RWPE1 (cell line): ENCODE measurements around the gene RHBDL1.

ENCODE experiments used
- CTCF ChIA-PET: fragments of 350-600 bp; sonication (Branson Sonifier 250); formaldehyde crosslinking; extraction: SDS; loops from one replicate; lab custom pipeline; 2021; lab: Yijun Ruan, JAX
- POLR2A ChIA-PET: fragments of 400-600 bp; formaldehyde crosslinking; extraction: SDS; loops from one replicate; lab custom pipeline; 2020; ENCODE audit warnings: antibody characterized with exemption; ENCODE audit not compliant: low non-redundant PET; lab: Yijun Ruan, JAX
- DNase-seq: peaks from one replicate; pipeline ENCODE4 v3.0.0; 2012; ENCODE audit warnings: low spot score
- H3K27ac ChIP-seq: fragments of 450-650 bp; 2 replicates; pipeline ENCODE4 v1.5.1; 2017
- CTCF ChIP-seq: fragments of 450-650 bp; conservative IDR thresholded peaks from 2 replicates; pipeline ENCODE4 v1.5.1; 2017; ENCODE audit warnings: low read depth, mild to moderate bottlenecking

RHBDL1 gene

GRCh38 chr16:709566-710499, 34.4 kb downstream of the RHBDL1 start:
- DNase-seq = peak; percentile 70

GRCh38 chr16:710500-711075, 35.1 kb downstream of the RHBDL1 start:
- no peak for TF ChIP-seq CTCF
- no peak for DNase-seq
- POLR2A ChIA-PET = interaction anchor here (0.6 to 0.9 kb wide), 2 partner anchors 22 to 78 kb away, joined by 3 read pairs; partner anchors contain the start of genes CHTF18 and RPUSD1
- peak overlapping the region; percentile 95 for H3K27ac ChIP-seq
- CTCF ChIA-PET = interaction anchor here (0.5 to 0.9 kb wide), 3 partner anchors 23 to 93 kb away, joined by 3 to 4 read pairs (median 3); partner anchors contain the start of gene RPUSD1

More at GRCh38 chr16:709566-710499, 34.4 kb downstream of the RHBDL1 start:
- ChIA-PET CTCF (interaction anchor here (0.6 kb wide), 1 partner anchor 393 kb away, joined by 3 read pairs; no protein-coding TSS in a partner anchor), POLR2A (interaction anchor here (0.6 to 0.9 kb wide), 2 partner anchors 78 to 1087 kb away, joined by 3 read pairs; partner anchors contain the start of genes CHTF18 and RPUSD1)
- H3K27ac ChIP-seq = peak overlapping the region; percentile 95
- TF ChIP-seq CTCF = no peak

GRCh38 chr16:711084-711483, 35.6 kb downstream of the RHBDL1 start:
- CTCF ChIA-PET = interaction anchor here (0.5 to 0.9 kb wide), 3 partner anchors 22 to 92 kb away, joined by 3 to 4 read pairs (median 3); partner anchors contain the start of gene RPUSD1
- TF ChIP-seq CTCF = no peak
- DNase-seq = no peak
- peak overlapping the region; percentile 95 for H3K27ac ChIP-seq
- POLR2A ChIA-PET = interaction anchor here (0.6 to 0.9 kb wide), 2 partner anchors 22 to 77 kb away, joined by 3 read pairs; partner anchors contain the start of genes CHTF18 and RPUSD1

- TF ChIP-seq CTCF = peak; percentile 92
- DNase-seq = peak; percentile 70
- ChIA-PET CTCF (interaction anchor here (0.6 to 1.8 kb wide), 9 partner anchors 9 to 637 kb away, joined by 3 to 11 read pairs (median 3); partner anchors contain the start of genes ANTKMT, CIAO3 and RPUSD1), POLR2A (interaction anchor here (0.6 to 0.7 kb wide), 2 partner anchors 23 to 74 kb away, joined by 3 read pairs; no protein-coding TSS in a partner anchor)
- H3K27ac ChIP-seq = peak overlapping the region; percentile 95
These were observed 36.3 kb downstream of the RHBDL1 start for GRCh38 chr16:711548-712320.

GRCh38 chr16:712740-713250, 37.3 kb downstream of the RHBDL1 start:
- peak; percentile 87 for DNase-seq
- CTCF ChIA-PET = interaction anchor here (0.8 to 1.8 kb wide), 5 partner anchors 10 to 98 kb away, joined by 3 to 11 read pairs (median 5); partner anchors contain the start of gene CIAO3
- POLR2A ChIA-PET = interaction anchor here (0.8 to 1.7 kb wide), 2 partner anchors 8 to 10 kb away, joined by 3 to 5 read pairs; partner anchors contain the start of gene ANTKMT
- H3K27ac ChIP-seq = peak overlapping the region; percentile 95
- peak; percentile 61 for TF ChIP-seq CTCF
